Body of pancreas (tissue), 4 donors: ENCODE results near the gene DYNC2H1.

ENCODE experiments used
- POLR2A ChIP-seq, 3 donors: fragments of 450-650 bp; IDR thresholded peaks; one replicate each; pipeline ENCODE4 v1.6.1; 2016; ENCODE audit warnings: antibody characterized with exemption in 3 of 3, mild to moderate bottlenecking in 2 of 3
- TF ChIP-seq, protein P1 (sequence below), 7 experiments: fragments of 450-650 bp in 4 of 7; fragments of 200-600 bp in 3 of 7; sonication (generic) in 3 of 7; IDR thresholded peaks; one replicate each; pipeline ENCODE4 v1.5.1; 2016 to 2019; ENCODE audit warnings: antibody characterized with exemption in 7 of 7

DNA sequence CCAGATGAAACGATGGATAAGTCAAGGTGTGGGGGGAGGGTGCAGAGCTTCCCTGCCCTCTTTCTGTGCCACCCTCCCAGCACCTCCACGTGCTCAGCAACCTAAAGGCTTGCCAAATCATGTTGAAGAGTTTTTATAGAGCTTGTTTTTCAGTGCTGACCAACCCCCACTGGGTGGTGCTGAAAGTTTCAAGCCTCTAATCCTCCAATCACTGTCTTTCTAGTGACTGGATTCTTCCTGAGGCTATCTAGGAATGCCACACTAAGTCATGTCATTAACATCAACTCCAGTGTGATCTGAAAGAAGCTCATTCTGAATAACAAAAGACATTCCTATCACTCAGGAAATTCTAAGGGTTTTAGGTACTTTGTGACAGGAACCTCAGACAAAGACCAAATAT is 382.6 kb downstream of the DYNC2H1 start:
- TF ChIP-seq, protein P1, sequence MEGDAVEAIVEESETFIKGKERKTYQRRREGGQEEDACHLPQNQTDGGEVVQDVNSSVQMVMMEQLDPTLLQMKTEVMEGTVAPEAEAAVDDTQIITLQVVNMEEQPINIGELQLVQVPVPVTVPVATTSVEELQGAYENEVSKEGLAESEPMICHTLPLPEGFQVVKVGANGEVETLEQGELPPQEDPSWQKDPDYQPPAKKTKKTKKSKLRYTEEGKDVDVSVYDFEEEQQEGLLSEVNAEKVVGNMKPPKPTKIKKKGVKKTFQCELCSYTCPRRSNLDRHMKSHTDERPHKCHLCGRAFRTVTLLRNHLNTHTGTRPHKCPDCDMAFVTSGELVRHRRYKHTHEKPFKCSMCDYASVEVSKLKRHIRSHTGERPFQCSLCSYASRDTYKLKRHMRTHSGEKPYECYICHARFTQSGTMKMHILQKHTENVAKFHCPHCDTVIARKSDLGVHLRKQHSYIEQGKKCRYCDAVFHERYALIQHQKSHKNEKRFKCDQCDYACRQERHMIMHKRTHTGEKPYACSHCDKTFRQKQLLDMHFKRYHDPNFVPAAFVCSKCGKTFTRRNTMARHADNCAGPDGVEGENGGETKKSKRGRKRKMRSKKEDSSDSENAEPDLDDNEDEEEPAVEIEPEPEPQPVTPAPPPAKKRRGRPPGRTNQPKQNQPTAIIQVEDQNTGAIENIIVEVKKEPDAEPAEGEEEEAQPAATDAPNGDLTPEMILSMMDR (IDR thresholded peaks at IDR 0.05) = no peak
- no peak for TF ChIP-seq POLR2A (IDR thresholded peaks at IDR 0.05)
